SK-N-SH treated with all-trans-retinoic acid at 6 μM for 48 hours (cell line): ENCODE measurements around the gene TLE6.

Experiments used
- ATAC-seq: fragments of 200-7000 bp; cut with Tn5 transposase; 3 replicates; pipeline ENCODE4 v1.9.1; 2020; ENCODE audit warnings: mild to moderate bottlenecking, moderate library complexity
- ARNTL ChIP-seq: fragments of 450-650 bp; formaldehyde crosslinking; IDR thresholded peaks from 2 replicates; pipeline ENCODE4 v1.5.0; 2020; ENCODE audit warnings: low read depth, mild to moderate bottlenecking, moderate library complexity, borderline replicate concordance
- BACH2 ChIP-seq: fragments of 250-450 bp; sonication (Bioruptor Pico); IDR thresholded peaks from 2 replicates; pipeline ENCODE4 v1.9.0; 2021; ENCODE audit warnings: mild to moderate bottlenecking, borderline replicate concordance
- CREB5 ChIP-seq: fragments of 250-450 bp; sonication (Bioruptor Pico); IDR thresholded peaks from 2 replicates; pipeline ENCODE4 v1.5.1; 2020; ENCODE audit warnings: low read depth, mild to moderate bottlenecking, moderate library complexity
- CSDC2 ChIP-seq: fragments of 250-450 bp; sonication (Bioruptor Pico); IDR thresholded peaks from 2 replicates; pipeline ENCODE4 v1.5.0; 2020; ENCODE audit warnings: mild to moderate bottlenecking, moderate library complexity
- ESRRG ChIP-seq: fragments of 250-450 bp; sonication (Bioruptor Pico); IDR thresholded peaks from 2 replicates; pipeline ENCODE4 v1.6.1; 2021; ENCODE audit warnings: mild to moderate bottlenecking
- GLIS3 ChIP-seq: fragments of 250-450 bp; sonication (Bioruptor Pico); IDR thresholded peaks from 2 replicates; pipeline ENCODE4 v1.5.0; 2020; ENCODE audit warnings: mild to moderate bottlenecking, moderate library complexity
- ISL1 ChIP-seq: fragments of 250-450 bp; sonication (Bioruptor Pico); IDR thresholded peaks from 2 replicates; pipeline ENCODE4 v2.1.2; 2022; ENCODE audit warnings: mild to moderate bottlenecking, moderate library complexity
- PATZ1 ChIP-seq: fragments of 250-450 bp; sonication (Bioruptor Pico); IDR thresholded peaks from 2 replicates; pipeline ENCODE4 v1.8.0; 2020; ENCODE audit warnings: mild to moderate bottlenecking, moderate library complexity, borderline replicate concordance
- POU6F1 ChIP-seq: fragments of 250-450 bp; sonication (Bioruptor Pico); IDR thresholded peaks from 2 replicates; pipeline ENCODE4 v1.8.0; 2021; ENCODE audit warnings: low read depth, mild to moderate bottlenecking, moderate library complexity, borderline replicate concordance
- PPARA ChIP-seq: fragments of 250-450 bp; sonication (Bioruptor Pico); IDR thresholded peaks from 2 replicates; pipeline ENCODE4 v1.5.0; 2020; ENCODE audit warnings: mild to moderate bottlenecking, borderline replicate concordance
- RARB ChIP-seq: fragments of 250-450 bp; sonication (Bioruptor Pico); IDR thresholded peaks from 2 replicates; pipeline ENCODE4 v1.8.0; 2021; ENCODE audit warnings: mild to moderate bottlenecking, moderate library complexity
- TCF4 ChIP-seq: fragments of 250-450 bp; sonication (Bioruptor Pico); IDR thresholded peaks from 2 replicates; pipeline ENCODE4 v1.8.0; 2021; ENCODE audit warnings: mild to moderate bottlenecking, moderate library complexity, borderline replicate concordance
- TOX ChIP-seq: fragments of 250-450 bp; sonication (Bioruptor Pico); IDR thresholded peaks from 2 replicates; pipeline ENCODE4 v1.8.0; 2021; ENCODE audit warnings: mild to moderate bottlenecking, moderate library complexity, borderline replicate concordance
- TSHZ2 ChIP-seq: fragments of 250-450 bp; sonication (Bioruptor Pico); IDR thresholded peaks from 2 replicates; pipeline ENCODE4 v1.5.0; 2020; ENCODE audit warnings: mild to moderate bottlenecking, moderate library complexity
- ZC3H10 ChIP-seq: fragments of 250-450 bp; sonication (Bioruptor Pico); IDR thresholded peaks from 2 replicates; pipeline ENCODE4 v1.5.1; 2021; ENCODE audit warnings: mild to moderate bottlenecking, moderate library complexity
- ZFP3 ChIP-seq: fragments of 250-450 bp; sonication (Bioruptor Pico); IDR thresholded peaks from 2 replicates; pipeline ENCODE4 v1.5.0; 2020; ENCODE audit warnings: mild to moderate bottlenecking, moderate library complexity
- ZFP30 ChIP-seq: fragments of 450-650 bp; formaldehyde crosslinking; IDR thresholded peaks from 2 replicates; pipeline ENCODE4 v1.5.0; 2022; ENCODE audit warnings: mild to moderate bottlenecking, moderate library complexity
- ZNF565 ChIP-seq: fragments of 450-650 bp; formaldehyde crosslinking; conservative IDR thresholded peaks from 2 replicates; pipeline ENCODE4 v1.5.0; 2020; ENCODE audit warnings: low read depth, mild to moderate bottlenecking, moderate library complexity
- ZNF8 ChIP-seq: fragments of 450-650 bp; formaldehyde crosslinking; IDR thresholded peaks from 2 replicates; pipeline ENCODE4 v1.5.0; 2020; ENCODE audit warnings: mild to moderate bottlenecking, moderate library complexity

The TLE6 gene

GRCh38 chr19:3015126-3016057 lies 38.0 kb downstream of the TLE6 start:
- TF ChIP-seq ARNTL (no peak), PPARA (CRISPR knock-in tag) (no peak), CREB5 (no peak), RARB (CRISPR knock-in tag) (no peak), BACH2 (no peak), GLIS3 (CRISPR knock-in tag) (no peak), ESRRG (CRISPR knock-in tag) (no peak), ZC3H10 (no peak), TCF4 (no peak), ZFP3 (no peak), POU6F1 (CRISPR knock-in tag) (no peak), ZNF8 (CRISPR knock-in tag) (no peak), PATZ1 (no peak)
- no peak for ATAC-seq

- TF ChIP-seq CSDC2 (CRISPR knock-in tag) (no peak), TCF4 (no peak), ZFP30 (no peak), ZC3H10 (no peak), ISL1 (CRISPR knock-in tag) (no peak), PPARA (CRISPR knock-in tag) (no peak), TSHZ2 (no peak), ZFP3 (no peak), TOX (CRISPR knock-in tag) (no peak), ZNF565 (no peak), CREB5 (no peak), PATZ1 (no peak)
Measured at GRCh38 chr19:3017923-3018322, 40.6 kb downstream of the TLE6 start.

More at GRCh38 chr19:3017923-3018322, 40.6 kb downstream of the TLE6 start:
- no peak for ATAC-seq
